ENCODE data around the gene RTL1.

GRCh38 chr14:100944052-100944451, 40.5 kb upstream of the RTL1 start:
- no peak for TF ChIP-seq POLR2A (IDR thresholded peaks at IDR 0.05)
- TF ChIP-seq POLR2AphosphoS5 (IDR thresholded peaks at IDR 0.05), result no peak
- TF ChIP-seq CTCF (IDR thresholded peaks at IDR 0.05), result no peak
- no peak for TF ChIP-seq EP300 (IDR thresholded peaks at IDR 0.05)
